ENCODE results near the gene IL12B.
A peak's percentile ranks its signal among the peaks of the same experiment; 100 is the strongest.
"Not testable (repeated sequence)": the region's sequence is repeated elsewhere in the genome, so short reads cannot be mapped to it uniquely, and the experiment has no call there.

Gene IL12B

GRCh38 chr5:159332800-159333544 lies 2.7 kb upstream of the IL12B start:
- DNase-seq (ENCODE audit: low spot score) = no peak

GRCh38 chr5:159331093-159331973 lies 1.0 kb upstream of the IL12B start:
- DNase-seq (ENCODE audit: low spot score) = peak; percentile 79

- DNase-seq (ENCODE audit: low spot score) = no peak
Observed at GRCh38 chr5:159324986-159325385, 5.3 kb downstream of the IL12B start.

DNA sequence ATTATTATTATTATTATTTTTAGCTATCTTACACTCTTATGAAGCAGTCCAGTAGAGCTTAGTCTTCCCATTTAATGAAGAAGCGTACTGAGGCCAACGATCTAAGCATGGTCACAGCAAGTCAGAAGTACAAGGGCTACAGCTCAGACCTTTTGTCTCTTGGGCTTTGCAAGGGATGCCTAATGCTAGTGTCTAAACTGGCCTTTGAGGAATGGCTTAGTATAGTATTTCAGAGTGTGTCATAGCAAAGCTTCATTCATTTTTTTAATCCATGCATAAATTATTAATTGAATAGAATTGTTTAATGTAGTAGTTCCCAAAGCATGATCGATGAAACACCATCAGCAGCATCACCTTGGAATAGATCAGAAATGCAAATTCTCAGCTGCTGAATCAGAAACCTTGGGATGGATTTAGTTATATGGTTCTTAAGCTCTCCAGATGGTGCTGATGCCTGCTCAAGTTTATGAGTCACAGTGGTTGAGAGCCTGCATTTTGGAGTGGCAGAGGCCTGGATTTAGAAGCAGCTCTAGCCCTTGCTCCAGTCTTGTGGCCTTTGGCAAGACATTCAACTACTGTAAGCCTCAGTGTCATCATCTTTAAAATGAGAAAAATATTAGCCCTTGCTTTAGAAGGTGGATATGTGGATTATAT lies 6.1 kb downstream of the IL12B start:
- DNase-seq (ENCODE audit: low spot score) = no peak

DNA sequence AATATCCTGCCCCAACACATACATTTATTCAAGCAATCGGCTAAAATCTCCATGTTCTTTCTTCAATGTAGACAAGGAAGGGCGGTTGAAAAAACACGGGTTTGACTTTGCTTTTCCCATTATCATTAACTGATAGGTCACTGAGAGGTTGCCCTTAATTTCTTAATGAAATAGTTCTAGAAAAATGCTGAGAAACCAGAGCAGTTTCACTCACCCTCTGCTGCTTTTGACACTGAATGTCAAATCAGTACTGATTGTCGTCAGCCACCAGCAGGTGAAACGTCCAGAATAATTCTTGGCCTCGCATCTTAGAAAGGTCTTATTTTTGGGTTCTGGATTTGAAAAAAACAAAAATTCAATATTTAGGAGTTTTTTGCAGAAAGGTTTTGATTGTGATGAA lies 8.1 kb downstream of the IL12B start:
- DNase-seq (ENCODE audit: low spot score) = no peak

- DNase-seq (ENCODE audit: low spot score) = no peak
Observed at GRCh38 chr5:159319832-159320231, 10.5 kb downstream of the IL12B start.

DNA sequence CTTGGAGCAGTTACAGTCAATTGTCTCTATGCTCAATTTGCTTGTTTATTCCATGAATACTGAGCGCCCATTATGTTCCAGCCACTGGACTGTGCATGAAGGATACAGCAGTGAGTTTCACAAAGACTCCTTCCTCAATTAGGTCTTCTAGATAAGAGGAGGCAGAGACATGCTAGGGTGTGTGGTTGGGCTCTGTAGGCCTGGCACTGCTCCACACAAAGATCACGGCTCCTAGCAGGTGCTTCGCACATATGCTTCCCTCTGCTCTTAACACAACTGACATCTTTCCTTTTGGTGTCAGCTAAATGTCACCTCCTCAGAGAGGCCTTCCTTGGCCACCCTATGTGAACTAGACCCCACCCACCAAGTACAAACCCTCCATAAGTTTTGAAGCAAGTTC lies 10.9 kb downstream of the IL12B start:
- no peak for DNase-seq (ENCODE audit: low spot score)

- no peak for DNase-seq (ENCODE audit: low spot score)
Observed at GRCh38 chr5:159318448-159318847, 11.8 kb downstream of the IL12B start.

DNA sequence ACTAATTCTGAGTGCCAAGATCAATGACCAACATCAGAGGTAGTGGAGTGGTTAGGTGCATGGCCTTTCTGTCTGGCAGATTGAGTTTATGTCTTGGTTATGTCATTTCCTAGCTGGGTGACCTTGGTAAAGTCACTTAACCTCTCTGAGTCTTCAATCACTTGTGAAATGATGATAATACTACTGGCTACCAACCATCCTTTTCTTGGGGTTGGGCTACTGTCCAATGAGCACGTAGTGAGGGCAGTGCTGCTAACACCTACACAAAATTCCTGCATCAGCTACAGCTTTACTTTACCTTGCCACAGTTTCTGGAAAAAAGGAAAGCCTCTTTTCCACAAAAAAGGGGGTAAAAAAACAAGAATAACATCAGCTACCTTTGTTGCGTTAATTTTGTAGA lies 12.4 kb downstream of the IL12B start:
- no peak for DNase-seq (ENCODE audit: low spot score)

- peak; percentile 43 for DNase-seq (ENCODE audit: low spot score)
Observed at GRCh38 chr5:159316519-159317383, 13.5 kb downstream of the IL12B start.

- DNase-seq (ENCODE audit: low spot score) = no peak
Observed at GRCh38 chr5:159313197-159313596, 17.1 kb downstream of the IL12B start.

DNA sequence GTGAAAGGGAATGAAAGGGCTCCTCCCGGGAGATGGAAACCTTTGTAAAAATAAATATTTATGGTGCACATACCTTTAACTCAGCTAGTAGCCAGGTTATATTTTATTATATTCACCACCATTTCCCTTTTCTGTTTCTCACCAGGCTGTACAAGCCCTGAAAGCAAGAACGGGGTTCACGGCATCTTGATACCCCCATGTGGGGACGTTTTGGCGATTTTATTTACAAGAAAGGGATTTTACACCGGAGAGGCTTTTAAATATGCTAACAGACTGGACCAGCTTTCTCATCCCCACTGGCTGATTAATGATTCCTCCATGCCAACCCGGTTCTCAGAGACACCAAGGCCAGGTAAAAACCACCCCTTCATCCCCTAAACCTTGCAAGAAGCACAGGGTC lies 19.2 kb downstream of the IL12B start:
- no peak for DNase-seq (ENCODE audit: low spot score)

- peak; percentile 11 for DNase-seq (ENCODE audit: low spot score)
Observed at GRCh38 chr5:159310511-159310910, 19.8 kb downstream of the IL12B start.

- no peak for DNase-seq (ENCODE audit: low spot score)
Observed at GRCh38 chr5:159309689-159310433, 20.4 kb downstream of the IL12B start.

- no peak for DNase-seq (ENCODE audit: low spot score)
Observed at GRCh38 chr5:159304961-159305595, 25.2 kb downstream of the IL12B start.

GRCh38 chr5:159303286-159303685 lies 27.0 kb downstream of the IL12B start:
- no peak for DNase-seq (ENCODE audit: low spot score)

DNA sequence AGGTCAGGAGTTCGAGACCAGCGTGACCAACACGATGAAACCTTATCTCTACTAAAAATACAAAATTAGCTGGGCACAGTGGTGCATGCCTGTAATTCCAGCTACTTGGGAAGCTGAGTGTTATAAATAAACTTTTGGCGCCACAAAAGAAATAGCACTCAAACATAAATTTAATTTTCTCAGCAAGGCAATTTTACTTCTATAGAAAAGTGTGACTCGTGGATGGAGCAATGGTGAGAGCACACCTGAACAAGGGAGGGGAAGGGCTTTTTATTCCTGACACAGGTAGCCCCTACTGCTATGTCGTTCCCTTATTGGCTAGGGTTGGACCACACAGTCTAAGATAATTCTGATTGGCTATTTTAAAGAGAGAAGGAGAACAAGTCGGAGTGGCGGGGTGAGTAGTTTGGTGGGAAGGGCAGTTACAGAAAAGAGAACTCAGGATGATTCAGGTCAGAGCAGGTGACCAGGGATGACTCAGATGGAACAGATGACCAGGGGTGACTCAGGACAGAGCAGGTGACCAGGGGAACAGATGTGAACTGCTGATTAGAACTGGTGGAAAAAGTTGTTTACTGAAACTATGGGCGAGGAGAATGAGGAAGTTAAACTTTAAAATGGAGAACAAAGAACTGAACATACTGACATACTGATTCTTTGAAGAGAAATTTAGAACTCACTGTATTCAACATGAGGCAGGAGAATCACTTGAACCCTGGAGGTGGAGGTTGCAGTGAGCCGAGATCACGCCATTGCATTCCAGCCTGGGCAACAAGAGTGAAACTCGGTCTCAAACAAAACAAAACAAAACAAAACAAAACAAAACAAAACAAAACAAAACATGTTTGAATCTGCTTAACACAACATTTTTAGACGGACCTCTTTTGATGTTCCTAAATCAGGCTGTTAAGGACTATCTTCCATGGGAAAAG lies 28.1 kb downstream of the IL12B start:
- not testable (repeated sequence) for DNase-seq (ENCODE audit: low spot score)

DNA sequence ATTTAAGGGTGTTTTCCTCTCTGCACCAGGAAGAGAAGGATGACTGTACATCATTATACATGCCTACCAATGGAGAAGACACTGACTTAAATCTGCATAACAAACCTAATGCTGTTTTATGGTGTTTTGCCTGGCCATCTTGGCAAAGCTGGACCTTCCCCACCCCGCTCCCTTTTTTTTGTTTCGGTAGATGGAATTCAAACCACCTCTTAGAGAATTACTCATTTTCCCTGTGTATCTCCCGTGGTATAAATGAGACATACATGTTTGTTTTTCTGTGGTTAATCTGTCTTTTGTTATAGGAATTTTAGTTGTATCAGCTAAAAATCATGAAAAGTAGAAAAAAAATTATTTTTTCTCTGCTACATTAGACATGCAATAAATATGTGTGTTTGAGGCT lies 28.8 kb downstream of the IL12B start:
- DNase-seq (ENCODE audit: low spot score) = no peak

DNA sequence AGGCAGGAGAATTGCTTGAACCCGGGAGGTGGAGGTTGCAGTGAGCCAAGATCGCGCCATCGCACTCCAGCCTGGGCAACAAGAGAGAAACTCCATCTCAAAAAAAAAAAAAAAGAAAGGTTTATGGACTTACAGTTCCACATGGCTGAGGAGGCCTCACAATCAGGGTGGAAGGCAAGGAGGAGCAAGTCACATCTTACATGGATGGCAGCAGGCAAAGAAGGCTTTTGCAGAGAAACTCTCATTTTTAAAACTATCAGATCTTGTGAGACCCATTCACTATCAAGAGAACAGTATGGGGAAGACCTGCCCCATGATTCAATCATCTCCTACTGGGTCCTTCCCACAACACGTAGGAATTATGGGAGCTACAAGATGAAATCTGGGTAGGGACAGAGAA lies 33.0 kb downstream of the IL12B start:
- not testable (repeated sequence) for DNase-seq (ENCODE audit: low spot score)
